H1 (cell line): ENCODE measurements around the gene CLMP. TPM values are rescaled to one million over a fixed set of nuclear protein-coding genes. Genes with fewer than 3 reads are reported as not detected.

Experiments
- CTCF ChIA-PET: fragments of 300-600 bp; sonication (Branson Sonifier 250); formaldehyde crosslinking; loops from one replicate; lab custom pipeline; 2021; ENCODE audit not compliant: partially characterized antibody; lab: Charles Lee
- POLR2A ChIA-PET: fragments of 300-600 bp; sonication (Branson Sonifier 250); formaldehyde crosslinking; loops from one replicate; lab custom pipeline; 2021; ENCODE audit warnings: inconsistent platforms; ENCODE audit not compliant: partially characterized antibody; lab: Charles Lee
- DNase-seq, 2 experiments: peaks; one replicate each; pipeline versions ENCODE4 v3.0.0 to v3.0.0-alpha.2; 2010 to 2022; ENCODE audit warnings: low spot score in 2 of 2, low read depth in 1 of 2, mixed read lengths in 1 of 2
- FAIRE-seq: peaks from 2 replicates; lab custom pipeline; 2011; peaks lifted over from hg19 to GRCh38; lab: Jason Lieb, UNC
- H2AFZ ChIP-seq: 2 replicates; pipeline ENCODE4 v1.8.1; 2012; ENCODE audit warnings: low read length, inconsistent platforms
- H2AK5ac ChIP-seq: 2 replicates; pipeline ENCODE4 v1.6.1; 2013; ENCODE audit warnings: low read depth, low read length
- H2BK120ac ChIP-seq: replicated peaks from 2 replicates; pipeline ENCODE3; 2013; ENCODE audit warnings: low read depth, low read length, inconsistent platforms
- H2BK12ac ChIP-seq: 2 replicates; pipeline ENCODE4 v1.6.1; 2013; ENCODE audit warnings: low read depth, low read length
- H2BK15ac ChIP-seq: 2 replicates; pipeline ENCODE4 v1.6.1; 2013; ENCODE audit warnings: low read length
- H2BK20ac ChIP-seq: 2 replicates; pipeline ENCODE4 v1.6.1; 2013; ENCODE audit warnings: low read length
- H2BK5ac ChIP-seq: 2 replicates; pipeline ENCODE4 v1.6.1; 2013; ENCODE audit warnings: low read depth, low read length
- H3K14ac ChIP-seq: 2 replicates; pipeline ENCODE4 v1.6.1; 2013; ENCODE audit warnings: inconsistent platforms; ENCODE audit not compliant: insufficient read length
- H3K18ac ChIP-seq: 2 replicates; pipeline ENCODE4 v1.6.1; 2013; ENCODE audit warnings: low read length; ENCODE audit errors: extremely low read depth
- H3K23ac ChIP-seq: 2 replicates; pipeline ENCODE4 v1.6.1; 2013; ENCODE audit warnings: inconsistent platforms; ENCODE audit not compliant: insufficient read length
- H3K23me2 ChIP-seq: 2 replicates; pipeline ENCODE4 v1.6.1; 2013; ENCODE audit warnings: low read depth, low read length
- H3K27ac ChIP-seq: 2 replicates; pipeline ENCODE4 v1.6.1; 2011; ENCODE audit warnings: low read depth, low read length, inconsistent platforms
- H3K27me3 ChIP-seq, 4 experiments: replicated peaks in 1 of 4; 1 replicate in 1 of 4; 2 replicates in 3 of 4; pipeline versions ENCODE4 v1.6.1 to v1.8.1; 2011 to 2013; ENCODE audit warnings: low read length in 3 of 4, mild to moderate bottlenecking in 3 of 4, inconsistent platforms in 2 of 4, mixed read lengths in 2 of 4, moderate library complexity in 1 of 4; ENCODE audit not compliant: control insufficient read depth in 3 of 4, insufficient read depth in 3 of 4; ENCODE audit errors: extremely low read depth in 1 of 4
- H3K36me3 ChIP-seq, 4 experiments: 2 replicates each; pipeline versions ENCODE4 v1.6.1 to v1.8.1; 2011 to 2013; ENCODE audit warnings: mild to moderate bottlenecking in 4 of 4, low read length in 3 of 4, moderate library complexity in 2 of 4, control low read depth in 1 of 4, inconsistent platforms in 1 of 4; ENCODE audit not compliant: insufficient read depth in 4 of 4, control insufficient read depth in 2 of 4
- H3K4ac ChIP-seq: replicated peaks from 2 replicates; pipeline ENCODE3; 2013; ENCODE audit warnings: low read length, low read depth, mixed read lengths, inconsistent platforms; ENCODE audit not compliant: insufficient read length
- H3K4me1 ChIP-seq, 4 experiments: replicated peaks in 1 of 4; 1 replicate in 1 of 4; 2 replicates in 3 of 4; pipeline versions ENCODE4 v1.6.1 to v1.8.1; 2011 to 2013; ENCODE audit warnings: low read length in 3 of 4, inconsistent platforms in 2 of 4, mixed read lengths in 1 of 4; ENCODE audit not compliant: insufficient read depth in 4 of 4, control insufficient read depth in 3 of 4
- H3K4me2 ChIP-seq, 2 experiments: 2 replicates each; pipeline versions ENCODE4 v1.6.1 to v1.8.1; 2011 to 2013; ENCODE audit warnings: low read depth in 2 of 2, low read length in 2 of 2, control low read depth in 1 of 2, inconsistent platforms in 1 of 2, mild to moderate bottlenecking in 1 of 2; ENCODE audit not compliant: insufficient read depth in 1 of 2
- H3K4me3 ChIP-seq, 4 experiments: fragments of 200-600, 300-600 bp in 1 of 4; sonication (generic), shearing (Covaris generic), sonication (Bioruptor Twin) in 1 of 4; 2 replicates each; pipeline versions ENCODE4 v1.5.1 to v1.8.1; 2011 to 2016; ENCODE audit warnings: low read length in 4 of 4, low read depth in 3 of 4, control low read depth in 2 of 4, inconsistent platforms in 2 of 4, mild to moderate bottlenecking in 2 of 4, mixed read lengths in 1 of 4, moderate library complexity in 1 of 4; ENCODE audit not compliant: insufficient read depth in 2 of 4; ENCODE audit errors: extremely low read depth in 1 of 4
- H3K56ac ChIP-seq: replicated peaks from 2 replicates; pipeline ENCODE3; 2013; ENCODE audit warnings: low read depth, mild to moderate bottlenecking, mixed read lengths, low read length, inconsistent platforms; ENCODE audit not compliant: insufficient read length
- H3K79me1 ChIP-seq: 2 replicates; pipeline ENCODE4 v1.6.1; 2013; ENCODE audit warnings: low read depth, low read length, control low read depth
- H3K79me2 ChIP-seq, 2 experiments: 2 replicates each; pipeline versions ENCODE4 v1.6.1 to v1.8.1; 2012 to 2013; ENCODE audit warnings: low read length in 2 of 2, mild to moderate bottlenecking in 2 of 2, inconsistent platforms in 1 of 2; ENCODE audit not compliant: insufficient read depth in 2 of 2, control insufficient read depth in 1 of 2
- H3K9ac ChIP-seq, 4 experiments: replicated peaks in 1 of 4; 1 replicate in 1 of 4; 2 replicates in 3 of 4; pipeline versions ENCODE4 v1.6.1 to v1.8.1; 2011 to 2013; ENCODE audit warnings: low read depth in 3 of 4, low read length in 3 of 4, control low read depth in 2 of 4, mild to moderate bottlenecking in 2 of 4, moderate library complexity in 2 of 4, inconsistent platforms in 1 of 4; ENCODE audit errors: extremely low read depth in 1 of 4
- H3K9me3 ChIP-seq, 2 experiments: 2 replicates each; pipeline versions ENCODE4 v1.6.1 to v1.8.1; 2012 to 2013; ENCODE audit warnings: mild to moderate bottlenecking in 2 of 2, moderate library complexity in 2 of 2, control low read depth in 1 of 2, inconsistent platforms in 1 of 2, low read depth in 1 of 2, low read length in 1 of 2, mixed read lengths in 1 of 2; ENCODE audit not compliant: insufficient read depth in 2 of 2
- H4K20me1 ChIP-seq, 2 experiments: replicated peaks in 1 of 2; 2 replicates each; pipeline versions ENCODE3 to v1.8.1; 2011 to 2013; ENCODE audit warnings: inconsistent platforms in 2 of 2, low read length in 2 of 2, mild to moderate bottlenecking in 1 of 2; ENCODE audit not compliant: insufficient read depth in 2 of 2, control insufficient read depth in 1 of 2
- H4K5ac ChIP-seq: 2 replicates; pipeline ENCODE4 v1.6.1; 2013; ENCODE audit warnings: low read length, low read depth, mixed read lengths, inconsistent platforms; ENCODE audit not compliant: insufficient read length
- H4K8ac ChIP-seq: 2 replicates; pipeline ENCODE4 v1.8.0; 2013; ENCODE audit warnings: mild to moderate bottlenecking, moderate library complexity, low read length, inconsistent platforms; ENCODE audit not compliant: insufficient read depth; ENCODE audit errors: extremely low read depth
- H4K91ac ChIP-seq: replicated peaks from 2 replicates; pipeline ENCODE3; 2013; ENCODE audit warnings: low read length, mixed read lengths, inconsistent platforms; ENCODE audit not compliant: insufficient read length
- CREB1 ChIP-seq: IDR thresholded peaks from 2 replicates; pipeline ENCODE4 v1.6.1; 2012; ENCODE audit warnings: inconsistent platforms
- CTBP2 ChIP-seq: IDR thresholded peaks from 2 replicates; pipeline ENCODE4 v1.7.0; 2011; ENCODE audit warnings: borderline replicate concordance, mild to moderate bottlenecking, moderate library complexity, mixed read lengths, low read length; ENCODE audit not compliant: insufficient read depth, insufficient read length
- EZH2 ChIP-seq: fragments of 200-600 bp; sonication (generic); IDR thresholded peaks from 2 replicates; pipeline ENCODE4 v1.7.1; 2012; ENCODE audit warnings: low read depth, mild to moderate bottlenecking, moderate library complexity, low read length, inconsistent platforms; ENCODE audit not compliant: severe bottlenecking
- GABPA ChIP-seq: IDR thresholded peaks from 2 replicates; pipeline ENCODE4 v1.6.1; 2011; ENCODE audit warnings: mild to moderate bottlenecking, low read length, moderate library complexity, borderline replicate concordance; ENCODE audit not compliant: insufficient read depth
- JUN ChIP-seq: IDR thresholded peaks from 2 replicates; pipeline ENCODE4 v1.6.1; 2011; ENCODE audit warnings: low read depth, mild to moderate bottlenecking, improper control_type of control experiment, low read length
- KDM4A ChIP-seq: IDR thresholded peaks from one replicate; pipeline ENCODE4 v1.7.1; 2012; ENCODE audit warnings: low read depth, mild to moderate bottlenecking, moderate library complexity, low read length, inconsistent platforms; ENCODE audit not compliant: severe bottlenecking
- POLR2AphosphoS5 ChIP-seq: IDR thresholded peaks from 2 replicates; pipeline ENCODE4 v1.6.1; 2011; ENCODE audit warnings: low read depth, low read length
- SIN3A ChIP-seq, 2 experiments: IDR thresholded peaks in 1 of 2; conservative IDR thresholded peaks in 1 of 2; 2 replicates each; pipeline ENCODE4 v1.6.1; 2011 to 2012; ENCODE audit warnings: low read length in 2 of 2, improper control_type of control experiment in 1 of 2, low read depth in 1 of 2, mild to moderate bottlenecking in 1 of 2
- SIX5 ChIP-seq: IDR thresholded peaks from 2 replicates; pipeline ENCODE4 v1.6.1; 2011; ENCODE audit warnings: mild to moderate bottlenecking, low read depth, low read length
- SP2 ChIP-seq: IDR thresholded peaks from 2 replicates; pipeline ENCODE4 v1.6.1; 2012; ENCODE audit warnings: mild to moderate bottlenecking, low read length, inconsistent platforms
- SRF ChIP-seq: IDR thresholded peaks from 2 replicates; pipeline ENCODE4 v1.6.1; 2011; ENCODE audit warnings: mild to moderate bottlenecking, low read depth, low read length, moderate library complexity
- YY1 ChIP-seq: IDR thresholded peaks from 2 replicates; pipeline ENCODE4 v1.6.1; 2011; ENCODE audit warnings: low read depth, mild to moderate bottlenecking, low read length
- WGBS, 2 experiments: shearing (Covaris generic) in 1 of 2; methylation state at CpG; one replicate each; pipeline versions ENCODE4 v1.1.6 to v1.1.7; 2013 to 2015; ENCODE audit warnings: low lambda C conversion rate in 2 of 2, mixed read lengths in 2 of 2, inconsistent platforms in 1 of 2, low coverage in 1 of 2, missing lambda C conversion rate in 1 of 2; ENCODE audit not compliant: insufficient replicate concordance in 2 of 2, insufficient coverage in 1 of 2, insufficient read length in 1 of 2; ENCODE audit errors: extremely low coverage in 1 of 2, missing lambda C conversion rate in 1 of 2; 5-methylcytosine and 5-hydroxymethylcytosine counted together
- polyA plus RNA-seq, 7 experiments: library from polyadenylated mRNA; depleted of rRNA in 3 of 7; stranded (reverse) in 5 of 7; unstranded in 2 of 7; fragments of >200 nt in 5 of 7; fragments of 200-250 nt in 2 of 7; gene quantifications; 1 replicate in 5 of 7; 2 replicates in 1 of 7; 4 replicates in 1 of 7; pipeline versions ENCODE4 v1.2.1 to v1.2.3, GENCODE V29; 2011 to 2013; ENCODE audit warnings: missing spikeins in 2 of 7, mixed read lengths in 2 of 7
- total RNA-seq: library from RNA; stranded (reverse); fragmentation: NEBNext Ultra II Directional; extraction: Animal tissue kit (Norgen Biotek cat#: 25700); gene quantifications from 2 replicates; pipeline ENCODE4 v1.2.1, GENCODE V29; 2021

Gene CLMP
- total and polyA plus RNA-seq, 2 of the 8 experiments (the other 6 are each of a cell fraction or from before 2014, with no cell fraction given), result 9.9 to 24.1 TPM

DNA sequence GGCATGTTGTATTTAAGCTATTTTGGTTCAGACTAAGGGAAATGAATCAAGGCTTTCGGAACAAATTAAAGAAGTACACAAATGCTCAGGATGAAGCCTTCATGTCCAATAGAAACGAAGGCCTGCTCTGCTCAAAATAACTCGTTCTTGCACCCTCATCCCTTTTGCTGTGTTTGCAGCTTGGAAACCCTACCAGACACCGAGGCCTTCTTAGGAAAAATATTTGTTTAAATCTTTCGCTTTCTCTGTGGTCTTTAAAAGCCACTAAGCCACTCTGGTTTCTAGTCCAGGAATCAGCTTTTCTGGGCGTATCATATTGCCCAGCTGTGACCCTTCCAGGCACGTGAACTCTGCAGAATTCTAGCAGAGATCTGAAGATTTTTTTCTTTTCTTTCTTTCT lies 72.2 kb downstream of the CLMP start:
- FAIRE-seq, result no peak
- Histone ChIP-seq H3K4me1 (no peaks in the 10 kb centered on the region; a peak in 1 of 7 replicates), H3K36me3 (no peaks in the 10 kb centered on the region), H2BK20ac (no peak overlapping the region), H4K8ac (no peak overlapping the region), H3K23me2 (no peaks in the 10 kb centered on the region), H3K79me1 (no peaks in the 10 kb centered on the region), H3K18ac (no peak overlapping the region), H3K9me3 (no peaks in the 10 kb centered on the region), H2BK120ac (no peak overlapping the region), H2BK15ac (no peak overlapping the region), H3K4me3 (no peak overlapping the region), H2AK5ac (no peak overlapping the region), H2AFZ (no peak overlapping the region), H3K23ac (no peak overlapping the region), H2BK5ac (no peak overlapping the region), H4K20me1 (no peaks in the 10 kb centered on the region), H3K27me3 (no peaks in the 10 kb centered on the region), H2BK12ac (no peak overlapping the region), H3K27ac (no peak overlapping the region), H4K91ac (no peak overlapping the region), H3K79me2 (no peaks in the 10 kb centered on the region), H3K4me2 (no peak overlapping the region), H3K9ac (no peak overlapping the region), H4K5ac (no peak overlapping the region), H3K56ac (no peak overlapping the region), H3K14ac (no peak overlapping the region), H3K4ac (no peak overlapping the region)
- ChIA-PET POLR2A (interaction anchor here (1.1 kb wide), 1 partner anchor 14 kb away, joined by 3 read pairs; no protein-coding TSS in a partner anchor), CTCF (interaction anchor here (0.5 to 3.0 kb wide), 4 partner anchors 11 to 40 kb away, joined by 3 to 19 read pairs (median 4); no protein-coding TSS in a partner anchor)
- WGBS, 2 experiments, result 94% methylated on average over 7 of the region's 7 CpGs; no CpG with 5 or more reads in 1 of the 2 experiments
- DNase-seq, result no peak
- no peak for TF ChIP-seq POLR2AphosphoS5
- no peak for TF ChIP-seq JUN
- no peak for TF ChIP-seq SIX5
- no peak for TF ChIP-seq KDM4A
- no peak for TF ChIP-seq SRF
- TF ChIP-seq CREB1, result no peak
- no peak for TF ChIP-seq YY1
- TF ChIP-seq EZH2, result no peak
- TF ChIP-seq CTBP2, result no peak
- TF ChIP-seq SP2, result no peak
- TF ChIP-seq GABPA, result no peak
- no peak for TF ChIP-seq SIN3A (conservative IDR thresholded peaks at IDR 0.05 in 1 of 2, IDR thresholded peaks at IDR 0.05 in 1 of 2; ENCODE audit: low read depth in 1 of 2, low read length in 2 of 2)
